ENCODE data around the gene SLC39A9. TPM values are rescaled to one million over a fixed set of nuclear protein-coding genes. Genes with fewer than 3 reads are reported as not detected.

Gene SLC39A9
- total RNA-seq, 1 experiment from 2014 or later: 80.8 TPM

- 0 out of 2 replicates have a peak, but pooled peaks cover 4% of the 10 kb centered on the region for H4K20me1 ChIP-seq (ENCODE audit: low read length)
- H3K4me1 ChIP-seq (ENCODE audit: insufficient read depth, low read length): no peaks in the 10 kb centered on the region
- no peaks in the 10 kb centered on the region for H3K27me3 ChIP-seq (ENCODE audit: low read length)
- no peak overlapping the region for H3K4me2 ChIP-seq (ENCODE audit: low read length)
- H3K27ac ChIP-seq (ENCODE audit: low read length): no peak overlapping the region
- H3K4me3 ChIP-seq (ENCODE audit: low read length): no peak overlapping the region
- no peak overlapping the region for H2AFZ ChIP-seq (ENCODE audit: low read length)
- no peak overlapping the region for H3K9ac ChIP-seq (ENCODE audit: low read length)
- TF ChIP-seq EZH2 (IDR thresholded peaks at IDR 0.05; ENCODE audit: low read length, unreplicated experiment) (no peak), CTCF (conservative IDR thresholded peaks at IDR 0.05; ENCODE audit: low read depth, low read length) (no peak), EZH2phosphoT487 (IDR thresholded peaks at IDR 0.05; ENCODE audit: borderline replicate concordance, low read length) (no peak)
- H3K9me2 ChIP-seq (replicated peaks; ENCODE audit: low read length): no peaks in the 10 kb centered on the region
- ChIA-PET POLR2A (ENCODE audit: unreplicated experiment) (no interaction called here), CTCF (no interaction called here)
- H3K9me3 ChIP-seq (ENCODE audit: low read length): no peaks in the 10 kb centered on the region
- no peak for ATAC-seq
- no TSS peak for BruUV-seq (replicated peaks)
- no peak for DNase-seq
- 0 out of 2 replicates have a peak, but pooled peaks cover 3% of the 10 kb centered on the region for H3K79me2 ChIP-seq (ENCODE audit: low read length)
- H3K36me3 ChIP-seq (ENCODE audit: low read depth, low read length): peaks cover 38% of the 10 kb centered on the region
- intact Hi-C loops (cut with micrococcal nuclease): no loop called here
- H3F3A ChIP-seq (ENCODE audit: low read length, unreplicated experiment): no peaks in the 10 kb centered on the region
These were observed 22.8 kb upstream of the SLC39A9 start for GRCh38 chr14:69375722-69376121.

GRCh38 chr14:69376439-69376838, 22.1 kb upstream of the SLC39A9 start:
- H3K27me3 ChIP-seq (ENCODE audit: low read length): no peaks in the 10 kb centered on the region
- no peak overlapping the region for H3K4me2 ChIP-seq (ENCODE audit: low read length)
- TF ChIP-seq CTCF (conservative IDR thresholded peaks at IDR 0.05; ENCODE audit: low read depth, low read length) (no peak), EZH2phosphoT487 (IDR thresholded peaks at IDR 0.05; ENCODE audit: borderline replicate concordance, low read length) (no peak), EZH2 (IDR thresholded peaks at IDR 0.05; ENCODE audit: low read length, unreplicated experiment) (no peak)
- ChIA-PET CTCF (interaction anchor here (0.6 kb wide), 1 partner anchor 9 kb away, joined by 3 read pairs; no protein-coding TSS in a partner anchor), POLR2A (ENCODE audit: unreplicated experiment) (no interaction called here)
- no peaks in the 10 kb centered on the region for H3K4me1 ChIP-seq (ENCODE audit: insufficient read depth, low read length)
- no peak overlapping the region for H2AFZ ChIP-seq (ENCODE audit: low read length)
- H3F3A ChIP-seq (ENCODE audit: low read length, unreplicated experiment): no peaks in the 10 kb centered on the region
- H3K79me2 ChIP-seq (ENCODE audit: low read length): peaks cover 8% of the 10 kb centered on the region; the same call in 1 of the 2 replicates
- H3K27ac ChIP-seq (ENCODE audit: low read length): no peak overlapping the region
- H3K4me3 ChIP-seq (ENCODE audit: low read length): no peak overlapping the region
- H3K36me3 ChIP-seq (ENCODE audit: low read depth, low read length): peaks cover 45% of the 10 kb centered on the region
- intact Hi-C loops (cut with micrococcal nuclease): no loop called here
- no peak overlapping the region for H3K9ac ChIP-seq (ENCODE audit: low read length)
- no peaks in the 10 kb centered on the region for H3K9me2 ChIP-seq (replicated peaks; ENCODE audit: low read length)
- no TSS peak for BruUV-seq (replicated peaks)
- 0 out of 2 replicates have a peak, but pooled peaks cover 5% of the 10 kb centered on the region for H4K20me1 ChIP-seq (ENCODE audit: low read length)
- ATAC-seq (peak; percentile 29; the same call in 1 of the 2 replicates), DNase-seq (no peak)
- no peaks in the 10 kb centered on the region for H3K9me3 ChIP-seq (ENCODE audit: low read length)

GRCh38 chr14:69378274-69378673, 20.2 kb upstream of the SLC39A9 start:
- DNase-seq: no peak

More at GRCh38 chr14:69378274-69378673, 20.2 kb upstream of the SLC39A9 start:
- no peak overlapping the region for H2AFZ ChIP-seq (ENCODE audit: low read length)
- no peaks in the 10 kb centered on the region for H3K9me2 ChIP-seq (replicated peaks; ENCODE audit: low read length)
- no peak overlapping the region for H3K4me3 ChIP-seq (ENCODE audit: low read length)
- ATAC-seq: no peak
- ChIA-PET CTCF (no interaction called here), POLR2A (ENCODE audit: unreplicated experiment) (no interaction called here)
- H3K9me3 ChIP-seq (ENCODE audit: low read length): no peaks in the 10 kb centered on the region
- no peak for TF ChIP-seq CTCF (conservative IDR thresholded peaks at IDR 0.05; ENCODE audit: low read depth, low read length)
- no peak for TF ChIP-seq EZH2phosphoT487 (IDR thresholded peaks at IDR 0.05; ENCODE audit: borderline replicate concordance, low read length)
- TF ChIP-seq EZH2 (IDR thresholded peaks at IDR 0.05; ENCODE audit: low read length, unreplicated experiment): no peak
- H3K4me1 ChIP-seq (ENCODE audit: insufficient read depth, low read length): no peaks in the 10 kb centered on the region
- no peak overlapping the region for H3K9ac ChIP-seq (ENCODE audit: low read length)
- no peaks in the 10 kb centered on the region for H3F3A ChIP-seq (ENCODE audit: low read length, unreplicated experiment)
- no peak overlapping the region for H3K4me2 ChIP-seq (ENCODE audit: low read length)
- no TSS peak for BruUV-seq (replicated peaks)
- H3K79me2 ChIP-seq (ENCODE audit: low read length): peaks cover 27% of the 10 kb centered on the region
- intact Hi-C loops (cut with micrococcal nuclease): no loop called here
- no peak overlapping the region for H3K27ac ChIP-seq (ENCODE audit: low read length)
- peaks cover 60% of the 10 kb centered on the region for H3K36me3 ChIP-seq (ENCODE audit: low read depth, low read length)
- no peaks in the 10 kb centered on the region for H3K27me3 ChIP-seq (ENCODE audit: low read length)
- H4K20me1 ChIP-seq (ENCODE audit: low read length): 0 out of 2 replicates have a peak, but pooled peaks cover 5% of the 10 kb centered on the region
